Ovary (tissue), 3 donors: ENCODE measurements around the gene GALK1.

Source experiments
- CTCF ChIP-seq, 3 donors: fragments of 450-650 bp in 2 of 3; fragments of 200-600 bp in 1 of 3; IDR thresholded peaks; one replicate each; pipeline versions ENCODE4 v1.5.1 to v1.8.0; 2016 to 2022; ENCODE audit warnings: antibody characterized with exemption in 3 of 3, mild to moderate bottlenecking in 1 of 3
- EP300 ChIP-seq: sonication (generic); formaldehyde crosslinking; IDR thresholded peaks from one replicate; pipeline ENCODE4 v1.6.1; 2017; ENCODE audit warnings: antibody characterized with exemption
- POLR2A ChIP-seq: fragments of 450-650 bp; IDR thresholded peaks from one replicate; pipeline ENCODE4 v1.6.1; 2017; ENCODE audit warnings: antibody characterized with exemption, mild to moderate bottlenecking, moderate library complexity
- donor health status: DM: no; HTN: no; CAD: no.

GRCh38 chr17:75712446-75712845 is 52.5 kb downstream of the GALK1 start:
- TF ChIP-seq POLR2A = no peak
- no peak for TF ChIP-seq CTCF (IDR thresholded peaks at IDR 0.05)
- no peak for TF ChIP-seq EP300
